ENCODE measurements around the gene DAB2.

Gene DAB2

DNA sequence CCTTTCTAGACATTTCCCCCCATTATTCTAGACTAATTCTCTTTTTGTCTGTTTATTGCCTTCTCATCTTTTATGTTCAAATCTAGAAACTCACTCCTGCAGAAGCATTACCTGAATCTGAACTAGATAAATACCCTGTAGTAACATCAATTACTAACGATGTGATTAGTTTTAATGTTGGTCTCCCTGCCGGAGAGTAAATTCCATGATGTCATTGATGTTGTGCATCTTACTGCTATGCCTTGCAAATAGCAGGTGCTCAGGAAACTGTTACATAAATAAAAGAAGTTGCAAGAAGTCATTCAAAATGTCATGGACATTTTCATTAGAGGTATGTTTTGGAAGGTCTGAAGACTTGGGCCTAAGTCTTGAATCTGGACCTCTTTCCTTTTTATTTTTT, 37.5 kb downstream of the DAB2 start:
- peaks cover 4% of the 10 kb centered on the region for H3K4me1 Mint-ChIP-seq
- H3K4me3 Mint-ChIP-seq: no peak overlapping the region
- H3K27ac Mint-ChIP-seq: no peak overlapping the region
- H3K27me3 Mint-ChIP-seq: no peaks in the 10 kb centered on the region
- DNase-seq: no peak
- H3K9me3 Mint-ChIP-seq: no peaks in the 10 kb centered on the region
- ATAC-seq: no peak

DNA sequence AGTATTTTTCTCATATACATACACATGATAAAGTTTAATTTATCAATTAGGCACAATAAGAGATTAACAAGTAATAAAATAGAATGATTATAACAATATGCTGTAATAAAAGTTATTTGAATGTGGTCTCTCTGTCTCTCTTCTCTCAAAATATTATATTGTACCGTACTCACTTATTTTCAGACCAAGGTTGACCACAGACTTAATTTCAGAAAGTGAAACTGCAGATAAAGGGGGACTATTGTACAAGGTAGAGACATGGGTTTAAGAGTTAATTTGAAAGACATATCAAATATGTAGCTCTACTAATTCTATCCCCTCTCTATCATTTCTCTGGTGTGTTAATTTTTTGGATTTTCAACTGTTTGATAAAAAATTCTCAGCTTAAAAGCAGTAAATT, 40.5 kb downstream of the DAB2 start:
- no peak overlapping the region for H3K4me3 Mint-ChIP-seq
- ATAC-seq: no peak
- no peak for DNase-seq
- peaks cover 4% of the 10 kb centered on the region for H3K4me1 Mint-ChIP-seq
- peaks cover 8% of the 10 kb centered on the region for H3K27me3 Mint-ChIP-seq
- H3K9me3 Mint-ChIP-seq: no peaks in the 10 kb centered on the region
- H3K27ac Mint-ChIP-seq: no peak overlapping the region

GRCh38 chr5:39381376-39381775, 43.4 kb downstream of the DAB2 start:
- ATAC-seq: no peak
- DNase-seq: no peak
- Mint-ChIP-seq H3K27ac (no peak overlapping the region), H3K4me3 (no peak overlapping the region), H3K9me3 (no peaks in the 10 kb centered on the region), H3K27me3 (peaks cover 8% of the 10 kb centered on the region), H3K4me1 (peaks cover 4% of the 10 kb centered on the region)

- DNase-seq (no peak), ATAC-seq (no peak)
- Mint-ChIP-seq H3K9me3 (no peaks in the 10 kb centered on the region), H3K4me1 (peaks cover 4% of the 10 kb centered on the region), H3K27ac (no peak overlapping the region), H3K4me3 (no peak overlapping the region), H3K27me3 (peaks cover 8% of the 10 kb centered on the region)
Measured at GRCh38 chr5:39379693-39380092, 45.1 kb downstream of the DAB2 start.

GRCh38 chr5:39377613-39378012, 47.2 kb downstream of the DAB2 start:
- H3K4me1 Mint-ChIP-seq: no peaks in the 10 kb centered on the region

GRCh38 chr5:39376293-39376714, 48.5 kb downstream of the DAB2 start:
- Mint-ChIP-seq H3K4me3 (no peak overlapping the region), H3K4me1 (no peaks in the 10 kb centered on the region), H3K27me3 (peaks cover 8% of the 10 kb centered on the region), H3K9me3 (no peaks in the 10 kb centered on the region), H3K27ac (no peak overlapping the region)
- peak; percentile 37 to 40 for DNase-seq
- peak; percentile 70 for ATAC-seq

More at GRCh38 chr5:39377613-39378012, 47.2 kb downstream of the DAB2 start:
- Mint-ChIP-seq H3K4me3 (no peak overlapping the region), H3K27ac (no peak overlapping the region), H3K27me3 (peaks cover 8% of the 10 kb centered on the region), H3K9me3 (no peaks in the 10 kb centered on the region)
- DNase-seq (no peak), ATAC-seq (no peak)

- Mint-ChIP-seq H3K27me3 (no peaks in the 10 kb centered on the region), H3K27ac (no peak overlapping the region), H3K9me3 (no peaks in the 10 kb centered on the region), H3K4me3 (no peak overlapping the region), H3K4me1 (no peaks in the 10 kb centered on the region)
- ATAC-seq: no peak
- no peak for DNase-seq
Measured at GRCh38 chr5:39373791-39374190, 51.0 kb downstream of the DAB2 start.

GRCh38 chr5:39371367-39371635, 53.5 kb downstream of the DAB2 start:
- H3K9me3 Mint-ChIP-seq: no peaks in the 10 kb centered on the region

GRCh38 chr5:39370555-39371366, 54.0 kb downstream of the DAB2 start:
- Mint-ChIP-seq H3K27me3 (peaks cover 7% of the 10 kb centered on the region), H3K4me3 (no peak overlapping the region), H3K9me3 (no peaks in the 10 kb centered on the region), H3K4me1 (no peaks in the 10 kb centered on the region), H3K27ac (no peak overlapping the region)
- ATAC-seq (no peak), DNase-seq (no peak)

More at GRCh38 chr5:39371367-39371635, 53.5 kb downstream of the DAB2 start:
- H3K4me1 Mint-ChIP-seq: no peaks in the 10 kb centered on the region
- H3K4me3 Mint-ChIP-seq: no peak overlapping the region
- DNase-seq (no peak), ATAC-seq (no peak)
- no peak overlapping the region for H3K27ac Mint-ChIP-seq
- H3K27me3 Mint-ChIP-seq: peaks cover 7% of the 10 kb centered on the region

DNA sequence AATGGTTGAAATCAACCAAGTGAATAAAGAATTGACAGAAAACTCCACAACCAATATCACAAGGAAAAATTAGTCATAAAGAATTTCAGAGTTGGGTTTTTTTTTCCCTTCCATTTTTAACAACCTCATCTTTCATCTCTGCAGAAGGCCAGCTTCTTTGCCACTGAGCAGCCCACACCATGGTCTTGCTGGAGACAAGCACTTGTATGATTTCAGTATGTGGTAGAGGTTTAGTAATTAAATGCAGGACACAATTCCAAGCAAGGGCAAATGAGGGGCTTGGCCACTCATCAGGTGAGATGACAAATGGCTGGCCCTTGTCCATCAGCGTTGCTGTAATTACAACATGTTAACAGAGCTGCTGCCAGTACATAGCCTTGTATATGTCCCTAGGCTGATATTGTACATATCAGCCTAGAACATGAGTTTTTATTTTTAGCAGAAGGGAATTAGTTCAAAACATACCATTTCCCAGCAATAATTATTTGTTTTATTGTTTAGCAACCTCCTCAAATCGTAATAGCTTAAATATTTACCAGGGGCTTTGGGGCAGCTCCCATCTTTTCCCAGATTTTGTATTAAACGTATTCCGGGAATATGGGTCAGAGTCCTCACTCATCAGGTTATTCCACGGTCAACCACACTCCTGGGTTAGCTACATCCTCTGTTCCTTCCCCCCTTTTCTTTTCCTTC, 55.5 kb downstream of the DAB2 start:
- no peak overlapping the region for H3K27ac Mint-ChIP-seq
- H3K27me3 Mint-ChIP-seq: peaks cover 7% of the 10 kb centered on the region
- H3K4me3 Mint-ChIP-seq: no peak overlapping the region
- DNase-seq: no peak
- ATAC-seq: no peak
- no peaks in the 10 kb centered on the region for H3K9me3 Mint-ChIP-seq
- no peaks in the 10 kb centered on the region for H3K4me1 Mint-ChIP-seq

GRCh38 chr5:39368116-39368515, 56.7 kb downstream of the DAB2 start:
- H3K4me3 Mint-ChIP-seq: no peak overlapping the region
- no peak for ATAC-seq
- H3K27me3 Mint-ChIP-seq: peaks cover 7% of the 10 kb centered on the region
- no peaks in the 10 kb centered on the region for H3K4me1 Mint-ChIP-seq
- no peak overlapping the region for H3K27ac Mint-ChIP-seq
- no peaks in the 10 kb centered on the region for H3K9me3 Mint-ChIP-seq
- no peak for DNase-seq

- DNase-seq (no peak), ATAC-seq (no peak)
- H3K9me3 Mint-ChIP-seq: no peaks in the 10 kb centered on the region
- H3K27ac Mint-ChIP-seq: no peak overlapping the region
- peaks cover 7% of the 10 kb centered on the region for H3K27me3 Mint-ChIP-seq
- H3K4me3 Mint-ChIP-seq: no peak overlapping the region
- no peaks in the 10 kb centered on the region for H3K4me1 Mint-ChIP-seq
Measured at GRCh38 chr5:39367711-39368110, 57.1 kb downstream of the DAB2 start.

GRCh38 chr5:39364367-39364766, 60.4 kb downstream of the DAB2 start, which contains the start of gene C9:
Gene C9, minus strand, starts transcription at chr5:39364495. Its CDS starts 31 bp downstream, at chr5:39364464.
- H3K4me1 Mint-ChIP-seq: no peaks in the 10 kb centered on the region
- ATAC-seq: no peak
- peaks cover 0 to 1% of the 10 kb centered on the region in 2 donors for H3K9me3 Mint-ChIP-seq
- H3K4me3 Mint-ChIP-seq: no peak within 1 kb of the TSS
- no peak within 1 kb of the TSS for H3K27ac Mint-ChIP-seq
- H3K27me3 Mint-ChIP-seq: peaks cover 7% of the 10 kb centered on the region
- DNase-seq: no peak

- H3K4me3 Mint-ChIP-seq: no peak overlapping the region
Measured at GRCh38 chr5:39363217-39363616, 61.6 kb downstream of the DAB2 start.

DNA sequence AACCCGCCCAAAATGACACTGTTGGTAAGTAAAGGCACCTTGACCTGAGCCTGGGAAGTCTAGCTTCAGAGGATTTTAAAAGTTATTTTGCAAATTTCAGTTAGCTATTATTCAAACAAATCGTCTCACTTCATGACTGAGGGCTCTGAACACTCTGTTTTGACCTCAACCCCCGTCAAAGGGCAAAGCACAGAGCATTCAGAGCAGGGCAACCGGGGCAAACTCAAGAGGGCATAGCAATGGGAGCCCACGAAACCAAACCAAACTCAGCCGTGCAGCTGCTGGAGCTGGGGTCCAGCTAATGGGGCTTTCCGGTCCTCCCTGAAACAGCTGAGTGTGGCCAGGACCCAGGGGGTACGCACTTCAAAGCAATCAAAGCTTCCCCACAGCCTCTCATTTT, 62.1 kb downstream of the DAB2 start:
- Mint-ChIP-seq H3K27me3 (peaks cover 7% of the 10 kb centered on the region), H3K9me3 (peaks cover 10 to 15% of the 10 kb centered on the region in 2 donors), H3K4me1 (no peaks in the 10 kb centered on the region), H3K27ac (no peak overlapping the region), H3K4me3 (no peak overlapping the region)
- DNase-seq (no peak), ATAC-seq (no peak)

More at GRCh38 chr5:39363217-39363616, 61.6 kb downstream of the DAB2 start:
- Mint-ChIP-seq H3K9me3 (peaks cover 5 to 9% of the 10 kb centered on the region in 2 donors), H3K27me3 (peaks cover 7% of the 10 kb centered on the region), H3K4me1 (no peaks in the 10 kb centered on the region), H3K27ac (no peak overlapping the region)
- ATAC-seq (no peak), DNase-seq (no peak)

DNA sequence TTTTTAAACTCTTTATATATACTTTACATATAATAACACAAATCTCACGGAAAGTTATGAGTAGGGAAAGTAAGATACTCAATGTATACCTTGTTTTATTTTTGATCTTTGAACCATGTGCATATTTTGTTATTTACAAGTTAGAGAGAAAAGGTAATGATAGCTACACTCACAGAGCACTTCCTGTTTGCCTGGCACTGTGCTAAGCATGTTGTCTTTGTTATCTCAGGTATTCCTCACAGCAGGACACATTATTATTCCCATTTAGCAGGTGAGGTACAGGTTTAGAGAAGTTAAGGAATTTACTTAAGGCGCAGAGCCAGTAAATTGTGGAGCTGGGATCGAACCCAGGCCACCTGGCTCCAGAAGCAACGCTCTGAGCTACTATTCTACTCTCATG, 63.5 kb downstream of the DAB2 start:
- Mint-ChIP-seq H3K27ac (no peak overlapping the region), H3K4me1 (no peaks in the 10 kb centered on the region), H3K27me3 (no peaks in the 10 kb centered on the region), H3K9me3 (peaks cover 13 to 15% of the 10 kb centered on the region in 2 donors), H3K4me3 (no peak overlapping the region)
- DNase-seq: no peak
- ATAC-seq: no peak

Data from stimulated activated naive CD8-positive, alpha-beta T cell treated with anti-CD3 and anti-CD28 coated beads, Interleukin-15, amount 100 ng/mL, for 72 hours (primary cell).